22Rv1 (cell line): Measurements from ENCODE around the gene SPECC1.

ENCODE experiments used
- H3K27ac ChIP-seq: fragments of 450-650 bp; 2 replicates; pipeline ENCODE4 v1.5.1; 2017
- ZFX ChIP-seq: fragments of 450-650 bp; IDR thresholded peaks from 2 replicates; pipeline ENCODE4 v1.6.1; 2017; ENCODE audit warnings: antibody characterized with exemption, borderline replicate concordance
- TF ChIP-seq, protein P1 (sequence below): fragments of 450-650 bp; IDR thresholded peaks from 2 replicates; pipeline ENCODE4 v1.5.1; 2017; ENCODE audit warnings: mild to moderate bottlenecking

Gene SPECC1

GRCh38 chr17:20123209-20123608 is 114.0 kb downstream of the SPECC1 start:
- TF ChIP-seq ZFX = no peak
- TF ChIP-seq, protein P1, sequence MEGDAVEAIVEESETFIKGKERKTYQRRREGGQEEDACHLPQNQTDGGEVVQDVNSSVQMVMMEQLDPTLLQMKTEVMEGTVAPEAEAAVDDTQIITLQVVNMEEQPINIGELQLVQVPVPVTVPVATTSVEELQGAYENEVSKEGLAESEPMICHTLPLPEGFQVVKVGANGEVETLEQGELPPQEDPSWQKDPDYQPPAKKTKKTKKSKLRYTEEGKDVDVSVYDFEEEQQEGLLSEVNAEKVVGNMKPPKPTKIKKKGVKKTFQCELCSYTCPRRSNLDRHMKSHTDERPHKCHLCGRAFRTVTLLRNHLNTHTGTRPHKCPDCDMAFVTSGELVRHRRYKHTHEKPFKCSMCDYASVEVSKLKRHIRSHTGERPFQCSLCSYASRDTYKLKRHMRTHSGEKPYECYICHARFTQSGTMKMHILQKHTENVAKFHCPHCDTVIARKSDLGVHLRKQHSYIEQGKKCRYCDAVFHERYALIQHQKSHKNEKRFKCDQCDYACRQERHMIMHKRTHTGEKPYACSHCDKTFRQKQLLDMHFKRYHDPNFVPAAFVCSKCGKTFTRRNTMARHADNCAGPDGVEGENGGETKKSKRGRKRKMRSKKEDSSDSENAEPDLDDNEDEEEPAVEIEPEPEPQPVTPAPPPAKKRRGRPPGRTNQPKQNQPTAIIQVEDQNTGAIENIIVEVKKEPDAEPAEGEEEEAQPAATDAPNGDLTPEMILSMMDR = no peak
- H3K27ac ChIP-seq = no peak overlapping the region

DNA sequence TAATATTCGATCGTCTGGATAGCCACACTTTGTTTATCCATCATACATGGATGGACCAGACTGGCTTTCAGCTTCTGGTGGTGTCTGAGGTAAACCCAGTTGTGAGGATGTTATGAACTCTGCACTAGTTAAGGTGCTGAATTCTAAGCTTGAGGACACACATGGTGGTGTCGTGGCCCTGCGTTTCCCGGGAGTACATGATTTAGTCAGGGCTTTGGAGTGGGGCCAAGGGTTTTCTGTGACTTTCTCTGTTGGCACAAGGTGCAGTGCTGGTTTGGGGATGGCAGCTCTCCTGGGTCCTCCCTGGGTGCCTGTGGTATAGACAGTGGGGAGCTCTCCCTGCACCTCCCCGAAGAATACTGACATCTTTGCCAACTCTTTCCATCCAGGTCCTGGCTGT is 116.6 kb downstream of the SPECC1 start:
- no peak for TF ChIP-seq ZFX
- TF ChIP-seq, protein P1 = no peak

DNA sequence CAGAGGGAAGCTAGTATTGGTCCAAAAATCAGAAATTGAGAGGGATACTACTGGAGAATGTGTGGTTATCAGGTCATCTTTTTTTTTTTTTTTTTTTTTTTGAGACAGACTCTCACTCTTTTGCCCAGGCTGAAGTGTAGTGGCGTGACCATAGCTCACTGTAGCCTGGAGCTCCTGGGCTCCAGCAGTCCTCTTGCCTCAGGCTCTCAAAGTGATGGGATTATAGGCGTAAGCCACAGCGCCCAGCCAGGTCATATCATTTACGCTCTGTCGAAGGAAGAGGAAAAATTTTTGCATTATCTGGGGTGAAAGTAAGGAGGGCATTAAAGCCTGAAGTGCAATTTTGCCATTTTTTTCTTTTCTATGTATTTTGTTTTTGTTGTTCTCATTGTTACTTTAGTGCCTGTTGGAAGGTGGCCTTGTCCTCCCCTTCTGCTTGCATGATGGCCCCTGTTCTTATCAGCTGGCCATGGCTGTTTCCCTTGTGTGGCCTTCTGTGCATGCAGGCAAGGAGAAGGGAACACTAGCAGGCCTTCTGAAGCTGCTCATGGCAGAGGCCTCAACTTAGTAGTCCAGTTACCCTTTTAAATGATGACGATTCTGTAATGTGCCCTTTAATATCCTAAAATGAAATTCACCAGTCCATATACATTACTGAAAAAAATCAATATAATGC is 118.3 kb downstream of the SPECC1 start:
- no peak for TF ChIP-seq ZFX
- TF ChIP-seq, protein P1 = no peak
- no peak overlapping the region for H3K27ac ChIP-seq

More for the DNA sequence above, 116.6 kb downstream of the SPECC1 start:
- no peak overlapping the region for H3K27ac ChIP-seq

DNA sequence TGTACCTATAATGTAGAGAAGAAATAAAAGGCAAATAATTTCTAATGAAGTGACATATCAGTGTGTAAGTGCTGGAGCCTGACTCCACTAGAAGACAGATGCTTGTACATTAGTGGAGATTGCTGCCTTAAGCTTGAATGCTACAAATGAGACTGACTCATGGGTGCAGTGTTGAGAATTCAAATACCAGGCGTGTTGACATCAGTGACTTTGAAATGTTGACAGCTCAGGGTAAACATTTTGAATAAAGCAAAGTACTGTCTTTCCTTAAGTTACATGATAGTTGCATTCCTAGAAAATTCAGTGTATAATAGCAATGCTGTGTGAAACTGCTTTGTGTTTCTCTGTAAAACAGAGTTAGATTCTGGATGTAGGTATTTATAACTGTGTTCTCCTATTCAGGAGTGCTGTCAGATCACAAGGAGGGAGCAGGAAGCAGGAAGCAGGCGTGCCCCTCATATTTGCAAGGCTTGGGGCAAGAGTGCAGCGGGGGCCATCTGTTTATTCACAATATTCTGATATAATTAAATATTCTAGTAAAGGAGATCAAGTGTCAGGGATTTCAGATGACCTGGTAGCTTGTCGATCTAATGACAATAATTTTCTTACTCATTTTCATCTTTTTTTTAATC is 119.0 kb downstream of the SPECC1 start:
- H3K27ac ChIP-seq = no peak overlapping the region
- TF ChIP-seq, protein P1 = no peak
- no peak for TF ChIP-seq ZFX

DNA sequence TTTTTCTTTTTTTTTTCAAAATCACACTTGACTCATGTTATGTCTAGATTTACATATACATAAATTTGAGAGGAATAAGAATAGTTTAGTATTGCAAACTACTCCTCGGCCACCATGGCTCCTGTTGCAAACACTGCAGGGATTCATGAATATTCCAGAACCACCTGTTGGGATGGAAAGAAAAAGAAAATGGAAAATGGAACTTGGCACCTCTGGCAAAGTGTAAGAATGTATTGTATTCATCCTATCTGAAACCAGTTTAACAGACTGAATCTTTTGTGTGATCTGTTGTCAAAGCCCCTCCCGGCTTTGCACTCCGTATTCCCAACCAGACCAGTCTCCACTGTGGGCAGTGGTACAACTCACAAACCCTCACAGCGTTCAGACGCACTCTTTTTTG is 124.4 kb downstream of the SPECC1 start:
- no peak overlapping the region for H3K27ac ChIP-seq
- TF ChIP-seq, protein P1 = no peak

DNA sequence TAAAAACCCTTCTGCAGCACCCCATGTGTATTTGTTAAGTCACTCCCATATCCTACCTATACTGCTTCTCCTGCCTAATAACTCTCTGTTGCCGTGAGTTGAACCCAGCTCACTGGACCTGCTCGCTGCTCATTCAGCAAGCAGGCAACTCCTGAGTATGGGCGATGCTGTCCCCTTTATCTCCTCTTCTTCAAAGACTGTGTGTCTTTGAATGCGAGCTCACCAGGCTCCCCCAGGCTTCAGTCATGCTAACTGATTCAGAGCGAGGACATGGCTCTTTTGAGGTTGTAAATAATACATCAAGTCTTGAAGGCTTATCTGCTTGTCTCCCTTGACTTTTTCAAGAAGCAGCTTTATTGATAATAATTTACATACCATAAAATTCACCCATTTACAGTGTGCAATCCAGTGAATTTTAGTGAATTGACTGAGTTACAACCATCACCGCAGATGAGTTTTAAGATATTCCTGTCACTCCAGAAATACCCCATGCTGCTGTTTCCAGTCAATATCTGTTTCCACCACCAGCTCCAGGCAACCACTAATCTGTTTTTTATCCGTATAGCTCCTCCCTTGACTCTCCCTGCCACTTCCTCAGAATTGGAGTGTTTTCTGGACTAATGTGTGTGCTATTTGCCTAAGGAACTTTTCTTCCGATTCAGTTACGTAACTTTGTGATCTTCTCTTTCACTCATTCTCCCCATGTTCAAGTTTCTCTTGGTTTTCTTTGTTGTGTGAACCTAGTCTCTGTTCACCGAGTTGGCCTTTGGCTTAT is 132.2 kb downstream of the SPECC1 start:
- no peak for TF ChIP-seq ZFX
- TF ChIP-seq, protein P1 = no peak
- no peak overlapping the region for H3K27ac ChIP-seq

DNA sequence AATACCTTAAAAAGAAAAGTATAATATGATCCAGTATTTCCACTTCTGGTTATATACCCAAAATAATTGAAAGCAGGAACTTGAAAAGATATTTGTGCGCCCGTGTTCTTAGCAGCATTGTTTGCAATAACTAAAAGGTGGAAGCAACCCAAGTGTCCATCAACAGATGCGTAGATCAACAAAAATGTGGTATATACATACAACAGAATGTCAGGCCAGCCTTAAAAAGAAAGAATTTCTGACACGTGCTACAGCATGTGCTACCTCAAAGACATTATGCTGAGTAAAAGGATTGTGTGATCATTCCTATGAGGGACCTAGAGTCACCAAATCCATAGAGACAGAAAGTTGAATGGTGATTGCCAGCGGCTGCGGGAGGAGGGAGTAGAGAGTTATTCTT is 133.1 kb downstream of the SPECC1 start:
- no peak overlapping the region for H3K27ac ChIP-seq
- TF ChIP-seq ZFX = no peak
- TF ChIP-seq, protein P1 = no peak
